ENCODE measurements around the gene SLAIN2. TPM values are rescaled to one million over a fixed set of nuclear protein-coding genes. Genes with fewer than 3 reads are reported as not detected.
"Not testable (repeated sequence)": the region's sequence is repeated elsewhere in the genome, so short reads cannot be mapped to it uniquely, and the experiment has no call there.

The SLAIN2 gene
- total and polyA plus RNA-seq, 12 donors: 7.5 to 181 (median 46.6) TPM

DNA sequence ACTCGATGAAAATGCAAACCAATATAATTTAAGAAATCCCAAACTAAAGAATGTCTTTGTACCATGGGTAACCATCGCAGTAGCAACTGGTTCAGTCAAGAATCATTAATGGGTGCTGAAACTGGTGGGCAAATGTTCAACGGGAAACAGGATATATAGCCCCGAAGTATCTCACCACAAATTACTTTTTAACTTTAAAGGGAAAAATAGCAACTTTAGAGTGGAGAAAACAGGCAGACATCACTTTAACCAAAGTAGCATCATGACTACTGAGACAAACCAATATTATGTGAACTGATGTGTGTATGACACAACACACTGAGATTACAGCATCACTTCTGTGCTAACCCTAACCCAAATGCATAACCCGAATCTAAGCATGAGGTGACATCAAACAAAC, 33.8 kb upstream of the SLAIN2 start:
- no peaks in the 10 kb centered on the region for H3K9me3 ChIP-seq (replicated peaks in 1 of 3)
- H3K27me3 ChIP-seq: peaks cover 7% of the 10 kb centered on the region
- H3K27ac ChIP-seq: no peak overlapping the region
- H3K4me3 ChIP-seq: no peak overlapping the region
- intact Hi-C loops (cut with DNase I): no loop called here
- TF ChIP-seq, protein P1, sequence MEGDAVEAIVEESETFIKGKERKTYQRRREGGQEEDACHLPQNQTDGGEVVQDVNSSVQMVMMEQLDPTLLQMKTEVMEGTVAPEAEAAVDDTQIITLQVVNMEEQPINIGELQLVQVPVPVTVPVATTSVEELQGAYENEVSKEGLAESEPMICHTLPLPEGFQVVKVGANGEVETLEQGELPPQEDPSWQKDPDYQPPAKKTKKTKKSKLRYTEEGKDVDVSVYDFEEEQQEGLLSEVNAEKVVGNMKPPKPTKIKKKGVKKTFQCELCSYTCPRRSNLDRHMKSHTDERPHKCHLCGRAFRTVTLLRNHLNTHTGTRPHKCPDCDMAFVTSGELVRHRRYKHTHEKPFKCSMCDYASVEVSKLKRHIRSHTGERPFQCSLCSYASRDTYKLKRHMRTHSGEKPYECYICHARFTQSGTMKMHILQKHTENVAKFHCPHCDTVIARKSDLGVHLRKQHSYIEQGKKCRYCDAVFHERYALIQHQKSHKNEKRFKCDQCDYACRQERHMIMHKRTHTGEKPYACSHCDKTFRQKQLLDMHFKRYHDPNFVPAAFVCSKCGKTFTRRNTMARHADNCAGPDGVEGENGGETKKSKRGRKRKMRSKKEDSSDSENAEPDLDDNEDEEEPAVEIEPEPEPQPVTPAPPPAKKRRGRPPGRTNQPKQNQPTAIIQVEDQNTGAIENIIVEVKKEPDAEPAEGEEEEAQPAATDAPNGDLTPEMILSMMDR (IDR thresholded peaks at IDR 0.05): no peak
- TF ChIP-seq POLR2A (IDR thresholded peaks at IDR 0.05): no peak
- no peaks in the 10 kb centered on the region for H3K4me1 ChIP-seq (replicated peaks in 1 of 2)
- no peaks in the 10 kb centered on the region for H3K36me3 ChIP-seq (replicated peaks in 1 of 2)
- DNase-seq: no peak
- 76 to 89% (median 86%) methylated on average over 5 of the region's 5 CpGs for WGBS, 4 donors

DNA sequence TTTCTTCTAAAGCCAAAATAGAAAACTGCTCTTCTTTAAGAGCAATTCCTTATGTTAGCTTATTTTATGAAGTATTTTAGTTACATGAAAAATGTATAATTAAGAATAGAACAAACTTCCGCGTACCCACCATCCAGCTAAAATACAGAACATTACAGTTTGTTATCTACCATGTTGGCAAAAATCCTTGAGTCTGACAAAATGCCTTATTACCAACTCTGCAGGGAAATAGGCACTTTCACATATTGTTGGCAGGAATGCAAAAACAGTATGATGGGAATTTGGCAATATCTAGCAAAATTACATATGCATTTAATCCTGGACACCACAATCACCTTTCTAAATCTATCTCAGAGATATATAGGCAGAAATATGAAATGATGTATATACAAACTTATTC, 32.4 kb upstream of the SLAIN2 start:
- peaks cover 7% of the 10 kb centered on the region for H3K27me3 ChIP-seq
- 76 to 89% (median 82%) methylated on average over 2 of the region's 2 CpGs for WGBS, 4 donors
- TF ChIP-seq, protein P1 (IDR thresholded peaks at IDR 0.05): no peak
- TF ChIP-seq POLR2A (IDR thresholded peaks at IDR 0.05): no peak

DNA sequence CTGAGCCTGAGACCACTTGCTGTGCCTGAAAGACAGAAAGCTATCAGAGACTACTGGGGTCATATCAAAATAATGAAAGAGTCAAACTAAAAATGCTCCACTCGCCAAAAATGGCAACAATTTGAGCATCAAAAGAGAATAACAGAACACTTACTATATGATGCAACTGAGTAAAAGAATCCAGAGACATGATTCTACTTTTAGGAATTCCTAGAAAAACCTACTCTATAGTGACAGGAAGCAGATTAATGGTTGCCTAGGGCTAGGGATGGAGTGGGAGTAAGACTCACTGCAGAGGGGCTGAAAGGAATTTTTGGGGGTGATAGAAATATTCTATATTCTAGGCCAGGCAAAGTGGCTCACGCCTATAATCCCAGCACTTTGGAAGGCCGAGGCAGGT, 29.4 kb upstream of the SLAIN2 start:
- no peak for DNase-seq
- no peak for TF ChIP-seq POLR2A (IDR thresholded peaks at IDR 0.05)
- TF ChIP-seq, protein P1 (IDR thresholded peaks at IDR 0.05): no peak
- H3K4me3 ChIP-seq: no peak overlapping the region
- H3K4me1 ChIP-seq (replicated peaks in 1 of 2): no peaks in the 10 kb centered on the region
- intact Hi-C loops (cut with DNase I): no loop called here
- no peaks in the 10 kb centered on the region for H3K27me3 ChIP-seq
- no peaks in the 10 kb centered on the region for H3K9me3 ChIP-seq (replicated peaks in 1 of 3)
- H3K27ac ChIP-seq: no peak overlapping the region
- no peaks in the 10 kb centered on the region for H3K36me3 ChIP-seq (replicated peaks in 1 of 2)
- WGBS, 4 donors: 79 to 91% (median 85%) methylated on average over 3 of the region's 3 CpGs

More for the DNA sequence above, 32.4 kb upstream of the SLAIN2 start:
- intact Hi-C loops (cut with DNase I): no loop called here
- Histone ChIP-seq H3K36me3 (replicated peaks in 1 of 2) (no peaks in the 10 kb centered on the region), H3K4me3 (no peak overlapping the region), H3K9me3 (replicated peaks in 1 of 3) (no peaks in the 10 kb centered on the region), H3K4me1 (replicated peaks in 1 of 2) (no peaks in the 10 kb centered on the region), H3K27ac (no peak overlapping the region)
- DNase-seq: no peak

DNA sequence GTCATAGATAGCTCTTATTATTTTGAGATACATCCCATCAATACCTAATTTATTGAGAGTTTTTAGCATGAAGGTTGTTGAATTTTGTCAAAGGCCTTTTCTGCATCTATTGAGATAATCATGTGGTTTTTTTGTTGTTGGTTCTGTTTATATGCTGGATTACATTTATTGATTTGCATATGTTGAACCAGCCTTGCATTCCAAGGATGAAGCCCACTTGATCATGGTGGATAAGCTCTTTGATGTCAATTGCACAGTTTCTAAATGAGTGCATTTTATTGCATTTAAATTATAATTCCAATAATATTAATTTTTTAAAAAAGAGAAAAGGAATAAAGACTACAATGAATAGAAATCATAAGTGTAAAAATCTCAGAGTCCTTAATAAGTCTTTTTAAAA, 26.6 kb upstream of the SLAIN2 start:
- H3K4me3 ChIP-seq; DNase-seq; H3K36me3 ChIP-seq (replicated peaks in 1 of 2); H3K9me3 ChIP-seq (replicated peaks in 1 of 3); intact Hi-C loops (cut with DNase I); H3K27ac ChIP-seq; H3K4me1 ChIP-seq (replicated peaks in 1 of 2); H3K27me3 ChIP-seq: not testable (repeated sequence)

DNA sequence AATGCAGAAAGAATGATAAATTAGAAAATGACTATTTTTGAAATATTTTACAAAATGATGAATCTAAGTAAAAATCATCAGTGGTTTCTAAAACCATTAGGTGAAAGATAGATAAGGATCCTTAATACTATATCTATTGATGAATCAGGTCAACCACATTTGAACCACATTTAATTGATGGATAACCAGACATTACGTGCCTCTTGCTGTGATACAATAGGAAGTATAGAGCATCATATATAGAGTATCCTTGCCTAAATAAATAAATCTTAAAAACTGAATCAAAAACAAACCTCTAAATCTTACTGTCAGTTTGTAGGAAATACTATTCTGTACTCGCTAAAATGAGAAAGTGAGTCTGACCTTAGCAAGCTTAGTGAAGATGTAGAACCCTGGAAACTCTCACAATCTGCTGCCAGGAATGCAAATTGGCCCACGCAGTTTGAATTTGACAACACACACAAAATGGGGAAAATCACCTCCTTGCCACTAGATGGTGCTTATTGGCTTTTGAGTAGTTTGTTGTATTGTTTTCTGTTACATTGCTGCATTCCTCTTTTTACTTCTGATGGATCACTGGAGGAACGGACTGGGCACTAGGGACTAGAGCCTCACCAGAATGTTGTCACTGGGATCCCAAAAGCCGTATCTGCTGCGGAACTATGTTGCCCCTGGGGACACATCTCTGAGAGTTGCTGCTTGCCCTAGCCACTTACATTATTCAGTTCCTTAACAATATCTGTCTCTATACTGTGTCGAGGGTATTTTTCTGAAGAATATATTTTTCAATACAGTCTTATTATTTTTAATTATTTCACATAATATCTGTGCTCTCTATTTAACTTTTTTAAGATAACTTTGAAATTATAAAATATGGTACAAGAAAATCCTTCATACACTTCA, 25.4 kb upstream of the SLAIN2 start:
- Histone ChIP-seq H3K4me3 (no peak overlapping the region), H3K4me1 (replicated peaks in 1 of 2) (no peaks in the 10 kb centered on the region), H3K36me3 (replicated peaks in 1 of 2) (no peaks in the 10 kb centered on the region), H3K9me3 (replicated peaks in 1 of 3) (no peaks in the 10 kb centered on the region), H3K27ac (no peak overlapping the region), H3K27me3 (no peaks in the 10 kb centered on the region)
- TF ChIP-seq, protein P1 (IDR thresholded peaks at IDR 0.05): peak; percentile 47 to 64 (median 59)
- no peak for TF ChIP-seq POLR2A (IDR thresholded peaks at IDR 0.05)
- intact Hi-C loops (cut with DNase I): no loop called here
- DNase-seq: peak in 3 of 7 donors; percentile 13 to 44 (median 34)
- 29 to 43% (median 36%) methylated on average over 7 of the region's 7 CpGs for WGBS, 4 donors
